ENCODE measurements around the gene SNRPB.

The SNRPB gene

GRCh38 chr20:2459981-2460751 lies 10.4 kb downstream of the SNRPB start:
- Histone ChIP-seq H3K9me3 (ENCODE audit: control insufficient read depth in 2 of 2, low read length in 2 of 2) (no peaks in the 10 kb centered on the region), H3K27ac (ENCODE audit: low read depth in 2 of 2, low read length in 2 of 2) (no peak overlapping the region), H3K27me3 (ENCODE audit: control insufficient read depth in 2 of 2, insufficient read depth in 2 of 2, low read length in 2 of 2) (no peaks in the 10 kb centered on the region), H3K36me3 (ENCODE audit: control insufficient read depth in 2 of 2, insufficient read depth in 2 of 2, low read length in 2 of 2) (peaks cover 44 to 58% of the 10 kb centered on the region in 2 donors), H3K4me3 (ENCODE audit: low read length in 2 of 2) (no peak overlapping the region), H3K4me1 (ENCODE audit: control insufficient read depth in 2 of 2, insufficient read depth in 2 of 2, low read length in 2 of 2) (no peaks in the 10 kb centered on the region), H3K9ac (ENCODE audit: low read depth in 1 of 2, low read length in 2 of 2) (no peak overlapping the region)

- Histone ChIP-seq H3K36me3 (ENCODE audit: control insufficient read depth in 2 of 2, insufficient read depth in 2 of 2, low read length in 2 of 2) (peaks cover 41 to 47% of the 10 kb centered on the region in 2 donors), H3K9ac (ENCODE audit: low read depth in 1 of 2, low read length in 2 of 2) (no peak overlapping the region), H3K9me3 (ENCODE audit: control insufficient read depth in 2 of 2, low read length in 2 of 2) (no peaks in the 10 kb centered on the region), H3K4me3 (ENCODE audit: low read length in 2 of 2) (no peak overlapping the region), H3K27ac (ENCODE audit: low read depth in 2 of 2, low read length in 2 of 2) (no peak overlapping the region), H3K27me3 (ENCODE audit: control insufficient read depth in 2 of 2, insufficient read depth in 2 of 2, low read length in 2 of 2) (no peaks in the 10 kb centered on the region), H3K4me1 (ENCODE audit: control insufficient read depth in 2 of 2, insufficient read depth in 2 of 2, low read length in 2 of 2) (no peaks in the 10 kb centered on the region)
Observed at GRCh38 chr20:2458919-2459499, 11.6 kb downstream of the SNRPB start.

GRCh38 chr20:2455771-2456497 lies 14.7 kb downstream of the SNRPB start:
- peaks cover 11 to 16% of the 10 kb centered on the region in 2 donors for H3K36me3 ChIP-seq (ENCODE audit: control insufficient read depth in 2 of 2, insufficient read depth in 2 of 2, low read length in 2 of 2)
- no peaks in the 10 kb centered on the region for H3K9me3 ChIP-seq (ENCODE audit: control insufficient read depth in 2 of 2, low read length in 2 of 2)
- H3K9ac ChIP-seq (ENCODE audit: low read depth in 1 of 2, low read length in 2 of 2): no peak overlapping the region
- no peak overlapping the region for H3K27ac ChIP-seq (ENCODE audit: low read depth in 2 of 2, low read length in 2 of 2)
- no peaks in the 10 kb centered on the region for H3K27me3 ChIP-seq (ENCODE audit: control insufficient read depth in 2 of 2, insufficient read depth in 2 of 2, low read length in 2 of 2)
- H3K4me3 ChIP-seq (ENCODE audit: low read length in 2 of 2): no peak overlapping the region
- H3K4me1 ChIP-seq (ENCODE audit: control insufficient read depth in 2 of 2, insufficient read depth in 2 of 2, low read length in 2 of 2): no peaks in the 10 kb centered on the region

DNA sequence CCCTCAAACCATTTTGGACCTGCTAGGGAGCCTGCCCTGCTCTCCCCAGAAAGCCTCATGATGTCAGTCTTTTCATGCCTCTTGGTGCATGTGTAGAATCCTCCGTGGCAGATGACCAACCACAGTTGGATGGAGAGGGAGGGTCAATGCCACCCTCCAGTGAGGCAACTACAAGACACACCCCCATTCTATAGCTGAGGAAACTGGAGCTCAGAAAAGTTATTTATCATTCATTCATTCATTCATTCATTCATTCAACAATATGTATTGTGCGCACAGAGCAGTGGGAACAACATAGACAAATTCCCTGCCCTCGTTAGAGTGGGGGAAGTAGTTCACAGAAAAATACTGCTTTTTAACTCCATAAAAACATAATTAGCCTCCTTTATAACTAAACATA lies 16.8 kb downstream of the SNRPB start:
- H3K9me3 ChIP-seq (ENCODE audit: control insufficient read depth in 2 of 2, low read length in 2 of 2): no peaks in the 10 kb centered on the region
- no peak overlapping the region for H3K9ac ChIP-seq (ENCODE audit: low read depth in 1 of 2, low read length in 2 of 2)
- H3K4me3 ChIP-seq (ENCODE audit: low read length in 2 of 2): no peak overlapping the region
- no peaks in the 10 kb centered on the region for H3K36me3 ChIP-seq (ENCODE audit: control insufficient read depth in 2 of 2, insufficient read depth in 2 of 2, low read length in 2 of 2)
- H3K27me3 ChIP-seq (ENCODE audit: control insufficient read depth in 2 of 2, insufficient read depth in 2 of 2, low read length in 2 of 2): no peaks in the 10 kb centered on the region
- no peaks in the 10 kb centered on the region for H3K4me1 ChIP-seq (ENCODE audit: control insufficient read depth in 2 of 2, insufficient read depth in 2 of 2, low read length in 2 of 2)
- H3K27ac ChIP-seq (ENCODE audit: low read depth in 2 of 2, low read length in 2 of 2): no peak overlapping the region

GRCh38 chr20:2451939-2452732 lies 18.5 kb downstream of the SNRPB start:
- Histone ChIP-seq H3K36me3 (ENCODE audit: control insufficient read depth in 2 of 2, insufficient read depth in 2 of 2, low read length in 2 of 2) (no peaks in the 10 kb centered on the region), H3K27me3 (ENCODE audit: control insufficient read depth in 2 of 2, insufficient read depth in 2 of 2, low read length in 2 of 2) (no peaks in the 10 kb centered on the region), H3K4me1 (ENCODE audit: control insufficient read depth in 2 of 2, insufficient read depth in 2 of 2, low read length in 2 of 2) (no peaks in the 10 kb centered on the region), H3K9me3 (ENCODE audit: control insufficient read depth in 2 of 2, low read length in 2 of 2) (no peaks in the 10 kb centered on the region), H3K27ac (ENCODE audit: low read depth in 2 of 2, low read length in 2 of 2) (no peak overlapping the region), H3K4me3 (ENCODE audit: low read length in 2 of 2) (no peak overlapping the region), H3K9ac (ENCODE audit: low read depth in 1 of 2, low read length in 2 of 2) (no peak overlapping the region)

- Histone ChIP-seq H3K9ac (ENCODE audit: low read depth in 1 of 2, low read length in 2 of 2) (no peak overlapping the region), H3K9me3 (ENCODE audit: control insufficient read depth in 2 of 2, low read length in 2 of 2) (no peaks in the 10 kb centered on the region), H3K4me3 (ENCODE audit: low read length in 2 of 2) (no peak overlapping the region), H3K27ac (ENCODE audit: low read depth in 2 of 2, low read length in 2 of 2) (no peak overlapping the region), H3K4me1 (ENCODE audit: control insufficient read depth in 2 of 2, insufficient read depth in 2 of 2, low read length in 2 of 2) (no peaks in the 10 kb centered on the region), H3K36me3 (ENCODE audit: control insufficient read depth in 2 of 2, insufficient read depth in 2 of 2, low read length in 2 of 2) (no peaks in the 10 kb centered on the region), H3K27me3 (ENCODE audit: control insufficient read depth in 2 of 2, insufficient read depth in 2 of 2, low read length in 2 of 2) (no peaks in the 10 kb centered on the region)
Observed at GRCh38 chr20:2451422-2451821, 19.2 kb downstream of the SNRPB start.

DNA sequence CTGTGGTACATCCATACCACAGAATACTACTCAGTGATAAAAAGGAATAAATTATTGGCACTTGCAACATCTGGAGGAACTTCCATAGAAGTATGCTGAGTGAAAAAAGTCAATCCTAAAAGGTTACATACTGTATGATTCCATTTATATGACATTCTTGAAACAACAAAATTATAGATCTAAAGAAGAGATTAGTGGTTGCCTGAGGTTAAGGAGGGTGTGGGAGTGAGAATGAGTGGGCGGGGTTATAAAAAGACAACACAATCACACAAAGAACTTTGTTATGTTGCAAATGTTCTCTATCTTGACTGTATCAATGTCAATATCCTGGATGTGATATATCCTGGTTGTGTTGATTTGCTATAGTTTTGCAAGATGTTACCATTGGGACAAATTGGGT lies 21.2 kb downstream of the SNRPB start:
- Histone ChIP-seq H3K9me3 (ENCODE audit: control insufficient read depth in 2 of 2, low read length in 2 of 2) (no peaks in the 10 kb centered on the region), H3K27ac (ENCODE audit: low read depth in 2 of 2, low read length in 2 of 2) (no peak overlapping the region), H3K4me3 (ENCODE audit: low read length in 2 of 2) (no peak overlapping the region), H3K9ac (ENCODE audit: low read depth in 1 of 2, low read length in 2 of 2) (no peak overlapping the region), H3K27me3 (ENCODE audit: control insufficient read depth in 2 of 2, insufficient read depth in 2 of 2, low read length in 2 of 2) (no peaks in the 10 kb centered on the region), H3K36me3 (ENCODE audit: control insufficient read depth in 2 of 2, insufficient read depth in 2 of 2, low read length in 2 of 2) (no peaks in the 10 kb centered on the region), H3K4me1 (ENCODE audit: control insufficient read depth in 2 of 2, insufficient read depth in 2 of 2, low read length in 2 of 2) (no peaks in the 10 kb centered on the region)

DNA sequence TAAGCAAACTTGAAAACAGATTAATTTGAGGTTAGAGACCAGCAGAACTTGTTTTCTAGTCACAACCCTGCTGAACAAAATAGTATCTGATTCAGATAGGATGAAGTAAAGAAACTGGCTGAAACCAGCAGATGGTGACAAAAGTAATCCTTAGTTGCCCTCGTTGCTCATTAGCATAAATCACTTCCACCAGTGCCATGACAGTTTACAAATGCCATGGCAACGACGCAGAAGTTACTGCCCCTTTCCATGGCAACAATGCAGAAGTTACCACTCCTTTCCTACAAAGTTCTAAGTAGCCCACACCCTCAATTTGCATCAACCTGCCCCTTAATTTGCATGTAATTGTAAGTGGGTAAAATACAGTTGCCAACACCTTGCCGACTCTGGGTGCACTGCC lies 23.7 kb downstream of the SNRPB start:
- Histone ChIP-seq H3K9me3 (ENCODE audit: control insufficient read depth in 2 of 2, low read length in 2 of 2) (no peaks in the 10 kb centered on the region), H3K4me3 (ENCODE audit: low read length in 2 of 2) (no peak overlapping the region), H3K27ac (ENCODE audit: low read depth in 2 of 2, low read length in 2 of 2) (no peak overlapping the region), H3K27me3 (ENCODE audit: control insufficient read depth in 2 of 2, insufficient read depth in 2 of 2, low read length in 2 of 2) (no peaks in the 10 kb centered on the region), H3K4me1 (ENCODE audit: control insufficient read depth in 2 of 2, insufficient read depth in 2 of 2, low read length in 2 of 2) (no peaks in the 10 kb centered on the region), H3K9ac (ENCODE audit: low read depth in 1 of 2, low read length in 2 of 2) (no peak overlapping the region), H3K36me3 (ENCODE audit: control insufficient read depth in 2 of 2, insufficient read depth in 2 of 2, low read length in 2 of 2) (no peaks in the 10 kb centered on the region)

- no peak overlapping the region for H3K9ac ChIP-seq (ENCODE audit: low read depth in 1 of 2, low read length in 2 of 2)
- no peaks in the 10 kb centered on the region for H3K9me3 ChIP-seq (ENCODE audit: control insufficient read depth in 2 of 2, low read length in 2 of 2)
- H3K27me3 ChIP-seq (ENCODE audit: control insufficient read depth in 2 of 2, insufficient read depth in 2 of 2, low read length in 2 of 2): no peaks in the 10 kb centered on the region
- no peaks in the 10 kb centered on the region for H3K4me1 ChIP-seq (ENCODE audit: control insufficient read depth in 2 of 2, insufficient read depth in 2 of 2, low read length in 2 of 2)
- H3K27ac ChIP-seq (ENCODE audit: low read depth in 2 of 2, low read length in 2 of 2): no peak overlapping the region
- H3K36me3 ChIP-seq (ENCODE audit: control insufficient read depth in 2 of 2, insufficient read depth in 2 of 2, low read length in 2 of 2): no peaks in the 10 kb centered on the region
- H3K4me3 ChIP-seq (ENCODE audit: low read length in 2 of 2): no peak overlapping the region
Observed at GRCh38 chr20:2431185-2431584, 39.4 kb downstream of the SNRPB start.

DNA sequence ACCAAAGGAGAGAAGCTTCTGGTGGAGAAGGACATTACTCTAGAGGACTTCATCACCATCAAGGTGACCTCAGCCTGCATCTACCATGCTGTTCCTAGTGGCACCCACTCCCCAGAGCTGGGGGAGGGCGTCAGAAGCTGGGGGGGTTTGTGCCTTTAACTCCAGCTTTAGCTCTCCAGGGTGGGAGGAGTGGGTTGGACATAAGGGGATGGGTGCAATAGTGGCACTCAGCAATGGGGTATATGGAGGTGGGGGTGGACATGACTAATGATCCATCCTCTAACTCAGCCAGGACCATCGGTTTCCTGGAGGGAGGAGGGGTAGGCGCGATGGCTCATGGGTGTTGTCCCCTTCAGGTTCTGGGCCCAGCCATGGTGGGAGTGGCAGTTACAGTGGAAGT lies 40.1 kb downstream of the SNRPB start:
- Histone ChIP-seq H3K36me3 (ENCODE audit: control insufficient read depth in 2 of 2, insufficient read depth in 2 of 2, low read length in 2 of 2) (no peaks in the 10 kb centered on the region), H3K27ac (ENCODE audit: low read depth in 2 of 2, low read length in 2 of 2) (no peak overlapping the region), H3K4me1 (ENCODE audit: control insufficient read depth in 2 of 2, insufficient read depth in 2 of 2, low read length in 2 of 2) (no peaks in the 10 kb centered on the region), H3K4me3 (ENCODE audit: low read length in 2 of 2) (no peak overlapping the region), H3K27me3 (ENCODE audit: control insufficient read depth in 2 of 2, insufficient read depth in 2 of 2, low read length in 2 of 2) (no peaks in the 10 kb centered on the region), H3K9ac (ENCODE audit: low read depth in 1 of 2, low read length in 2 of 2) (no peak overlapping the region), H3K9me3 (ENCODE audit: control insufficient read depth in 2 of 2, low read length in 2 of 2) (no peaks in the 10 kb centered on the region)

All from mucosa of rectum (tissue), 2 donors.